Stimulated activated CD8-positive, alpha-beta memory T cell treated with anti-CD3 and anti-CD28 coated beads, Interleukin-4, amount 100 ng/mL, for 48 hours (primary cell): ENCODE measurements around the gene CDK5RAP3.
"Not testable (repeated sequence)": the region's sequence is repeated elsewhere in the genome, so short reads cannot be mapped to it uniquely, and the experiment has no call there.

Experiments used
- DNase-seq: peaks from one replicate; pipeline ENCODE4 v3.0.0-alpha.2; 2020

The CDK5RAP3 gene

GRCh38 chr17:47970725-47971499 lies at the start of gene CDK5RAP3:
Gene CDK5RAP3, plus strand, starts transcription at chr17:47971113. Its CDS starts 34 bp downstream, at chr17:47971147.
- peak; percentile 100 for DNase-seq

- no peak for DNase-seq
These were observed 45.9 kb upstream of the CDK5RAP3 start for GRCh38 chr17:47924785-47925677.

GRCh38 chr17:47925678-47925988 lies 45.3 kb upstream of the CDK5RAP3 start:
- no peak for DNase-seq

DNA sequence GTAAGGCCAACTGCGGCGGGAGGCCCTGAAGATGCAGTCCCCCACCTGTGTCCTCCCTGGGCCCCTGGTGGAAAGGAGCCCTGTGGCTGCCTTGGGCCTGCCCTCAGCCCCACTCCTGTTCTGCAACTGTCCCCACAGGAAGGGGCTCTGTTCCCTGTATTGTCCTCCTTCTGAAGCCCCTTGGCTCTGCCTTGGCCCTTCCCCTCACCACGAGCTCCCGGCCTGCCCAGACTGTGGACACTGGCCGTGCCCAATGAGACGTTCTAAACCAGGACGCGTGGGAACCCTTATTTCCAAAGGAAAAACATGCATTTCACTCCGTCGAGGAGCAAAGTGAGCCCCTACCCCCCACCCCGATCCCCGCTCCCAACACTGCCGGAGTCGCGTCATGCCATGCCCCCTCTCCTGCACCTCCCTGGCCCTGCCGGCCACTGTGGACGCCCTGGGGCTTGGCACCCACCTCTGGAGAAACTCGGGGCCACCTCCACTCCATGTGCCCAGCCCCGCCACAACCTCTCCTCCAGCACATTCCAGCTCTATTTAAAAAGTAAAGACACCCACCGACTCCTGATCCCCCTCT lies 43.0 kb upstream of the CDK5RAP3 start:
- DNase-seq: no peak

GRCh38 chr17:47928415-47928814 lies 42.5 kb upstream of the CDK5RAP3 start:
- no peak for DNase-seq

DNA sequence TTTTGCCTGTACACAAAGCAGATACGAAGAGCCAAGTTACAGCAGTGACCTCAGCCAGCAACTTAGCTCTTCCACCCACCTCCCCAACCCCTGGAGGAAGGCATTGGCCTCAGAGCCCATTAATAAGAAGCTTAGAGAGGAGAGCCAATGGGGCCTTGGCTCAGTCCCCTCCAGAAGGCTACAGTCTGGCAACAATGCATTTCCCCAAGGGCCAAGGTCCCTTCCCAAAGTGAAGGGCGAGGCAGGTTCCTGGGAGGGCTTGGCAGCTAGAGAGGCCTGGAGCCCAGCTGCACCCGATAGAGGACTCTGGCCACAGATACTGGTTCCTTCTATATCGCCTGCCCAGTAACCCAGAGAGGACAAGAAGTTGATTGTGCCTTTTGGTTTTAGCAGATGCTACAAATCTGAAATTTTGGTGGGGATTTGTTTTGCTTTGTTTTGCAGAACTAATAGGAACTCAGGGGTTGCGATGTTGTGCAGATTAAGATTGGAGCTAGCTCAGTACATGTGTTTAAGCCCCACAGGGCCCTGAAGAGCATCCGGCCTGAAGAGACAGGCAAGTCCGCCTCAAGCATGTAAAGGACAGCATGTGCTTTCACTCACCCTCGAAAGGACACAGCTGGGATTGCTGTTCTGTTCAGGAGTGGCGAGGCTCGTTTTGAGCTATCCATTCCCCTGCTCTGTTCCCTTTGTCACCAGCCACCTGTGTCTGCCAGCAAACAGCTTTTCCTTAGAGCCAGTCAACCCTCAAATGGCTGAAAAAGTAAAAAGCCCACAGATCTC lies 41.5 kb upstream of the CDK5RAP3 start:
- no peak for DNase-seq

DNA sequence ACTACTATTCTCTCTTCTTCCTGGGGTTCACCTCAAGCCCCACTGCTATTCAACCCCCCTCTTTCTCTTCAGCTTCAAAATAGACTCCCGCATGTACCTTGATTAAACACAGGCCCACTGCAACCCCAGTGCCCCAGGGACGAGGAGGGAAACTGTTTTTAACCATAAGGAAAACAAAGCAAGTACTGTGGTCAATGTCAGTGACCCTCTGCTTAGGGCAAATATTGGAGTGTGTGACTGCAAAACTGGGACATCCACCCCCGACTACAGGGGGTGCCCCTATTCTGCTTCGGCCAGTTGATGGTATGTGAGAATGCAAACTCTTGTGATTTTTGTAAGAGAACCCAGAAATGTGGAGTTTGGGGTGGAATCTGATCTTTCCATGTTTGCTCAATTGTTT lies 39.1 kb upstream of the CDK5RAP3 start:
- no peak for DNase-seq

- DNase-seq: no peak
These were observed 36.1 kb upstream of the CDK5RAP3 start for GRCh38 chr17:47934856-47935255.

DNA sequence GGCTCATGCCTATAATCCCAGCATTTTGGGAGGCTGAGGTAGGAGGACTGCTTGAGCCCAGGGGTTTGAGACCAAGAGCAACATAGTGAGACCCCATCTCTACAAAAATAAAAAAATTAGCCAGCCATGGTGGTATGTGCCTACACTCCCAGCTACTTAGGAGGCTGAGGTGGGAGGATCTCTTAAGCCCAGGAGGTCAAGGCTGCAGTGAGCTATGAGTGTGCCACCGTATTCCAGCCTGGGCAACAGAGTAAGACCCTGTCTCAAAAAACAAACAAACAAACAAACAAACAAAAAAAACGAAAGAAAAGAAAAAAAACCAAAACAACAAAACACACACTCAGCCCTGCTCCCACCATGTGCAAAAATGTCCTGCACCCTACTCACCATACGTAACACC lies 35.4 kb upstream of the CDK5RAP3 start:
- not testable (repeated sequence) for DNase-seq

DNA sequence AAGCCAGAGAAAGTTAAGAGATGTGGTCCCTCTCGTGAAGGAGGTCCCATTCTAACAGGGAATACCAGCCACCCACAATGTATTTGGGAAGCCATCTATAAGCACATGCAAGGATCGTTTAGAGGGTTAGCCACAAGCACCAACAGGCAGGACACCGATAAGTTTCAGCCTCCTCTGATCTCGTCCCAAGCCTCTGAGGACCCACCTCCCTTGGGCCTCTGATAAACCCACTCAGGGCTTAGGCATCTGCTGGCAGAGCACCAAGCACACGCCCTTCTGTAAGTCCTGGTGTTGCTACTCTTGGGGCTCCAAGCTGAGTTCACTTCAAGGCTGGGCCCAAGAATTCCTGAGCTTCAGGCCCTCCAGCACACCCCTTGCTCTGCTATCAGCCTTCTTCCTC lies 35.0 kb upstream of the CDK5RAP3 start:
- no peak for DNase-seq

DNA sequence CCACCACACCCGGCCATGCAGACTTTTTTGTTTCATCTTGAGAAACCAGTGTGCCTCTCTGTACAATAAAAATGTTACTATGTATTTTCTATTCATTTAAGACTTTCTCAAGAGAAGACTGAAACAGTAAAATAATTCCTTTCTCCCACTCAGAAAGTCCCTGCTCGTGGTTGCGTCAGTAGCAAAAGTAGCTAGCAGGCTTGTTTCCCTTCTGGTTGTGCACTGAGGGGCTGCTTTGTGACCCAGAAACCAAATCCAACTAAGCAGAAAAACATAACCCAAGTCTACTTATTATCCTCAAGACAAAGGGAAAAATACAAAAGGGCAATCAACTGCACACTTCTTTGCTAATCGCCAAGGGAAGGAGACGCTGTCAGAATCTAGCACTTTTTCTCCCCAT lies 33.0 kb upstream of the CDK5RAP3 start:
- no peak for DNase-seq

- DNase-seq: peak; percentile 96
These were observed 29.4 kb upstream of the CDK5RAP3 start, which contains the start of gene PNPO for GRCh38 chr17:47941246-47942095. Gene PNPO, plus strand, starts transcription at chr17:47941571. Its CDS starts 105 bp downstream, at chr17:47941676.

DNA sequence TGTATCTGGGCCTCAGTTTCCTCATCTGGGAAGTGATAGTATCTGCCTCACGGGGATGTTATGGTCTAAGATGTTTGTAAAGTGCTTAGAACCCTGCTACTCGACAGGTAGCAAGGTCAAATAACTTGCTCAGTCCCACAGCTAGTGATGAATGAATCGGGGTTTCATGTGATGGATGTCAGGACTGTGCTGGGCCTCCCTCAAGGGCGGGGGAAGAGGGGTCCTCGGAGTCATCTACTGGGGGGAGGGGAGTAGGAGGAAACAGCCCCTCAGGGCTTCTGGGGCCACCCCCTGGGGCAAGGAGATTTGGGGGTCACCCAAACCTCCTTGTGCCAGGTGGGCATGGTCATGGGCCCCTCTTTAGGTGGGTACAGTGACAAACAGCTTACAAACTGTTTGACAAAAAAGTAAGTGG lies 28.8 kb upstream of the CDK5RAP3 start:
- peak; percentile 42 for DNase-seq

DNA sequence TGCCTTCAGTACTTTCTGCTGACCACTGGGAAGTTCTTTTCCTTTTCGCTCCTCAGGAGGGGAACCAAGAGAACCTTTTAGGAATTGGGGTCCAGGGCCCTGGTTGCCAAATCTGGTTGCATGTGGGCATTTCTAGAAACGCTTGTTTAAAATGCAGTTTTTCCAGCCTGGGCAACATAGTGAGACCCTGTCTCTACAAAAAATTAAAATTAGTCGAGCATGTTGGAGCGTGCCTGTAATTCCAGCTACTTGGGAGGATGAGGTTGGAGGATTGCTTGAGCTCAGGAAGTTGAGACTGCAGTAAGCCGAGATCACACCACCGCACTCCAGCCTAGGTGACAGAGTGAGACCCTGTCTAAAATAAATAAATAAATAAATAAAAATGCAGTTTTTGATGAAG lies 28.3 kb upstream of the CDK5RAP3 start:
- no peak for DNase-seq

DNA sequence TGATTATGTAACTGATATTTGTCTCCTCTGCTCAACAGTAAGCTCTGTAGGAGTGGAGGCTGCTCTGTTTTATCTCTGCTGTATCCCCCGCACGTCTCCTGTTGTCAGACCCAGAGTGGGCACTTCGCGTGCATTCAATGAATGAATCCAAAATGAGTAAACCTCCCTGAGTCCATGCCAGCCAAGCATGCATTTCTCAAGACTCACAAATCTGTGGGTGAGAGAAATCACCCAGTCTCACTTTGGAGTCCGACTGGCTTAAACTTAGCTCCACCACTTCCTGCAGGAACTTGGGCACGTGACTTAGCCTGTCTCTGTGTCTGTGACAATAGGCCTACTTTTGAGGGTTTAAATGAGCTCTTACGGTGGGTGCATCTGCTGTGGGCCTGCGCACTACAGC lies 25.8 kb upstream of the CDK5RAP3 start:
- no peak for DNase-seq

DNA sequence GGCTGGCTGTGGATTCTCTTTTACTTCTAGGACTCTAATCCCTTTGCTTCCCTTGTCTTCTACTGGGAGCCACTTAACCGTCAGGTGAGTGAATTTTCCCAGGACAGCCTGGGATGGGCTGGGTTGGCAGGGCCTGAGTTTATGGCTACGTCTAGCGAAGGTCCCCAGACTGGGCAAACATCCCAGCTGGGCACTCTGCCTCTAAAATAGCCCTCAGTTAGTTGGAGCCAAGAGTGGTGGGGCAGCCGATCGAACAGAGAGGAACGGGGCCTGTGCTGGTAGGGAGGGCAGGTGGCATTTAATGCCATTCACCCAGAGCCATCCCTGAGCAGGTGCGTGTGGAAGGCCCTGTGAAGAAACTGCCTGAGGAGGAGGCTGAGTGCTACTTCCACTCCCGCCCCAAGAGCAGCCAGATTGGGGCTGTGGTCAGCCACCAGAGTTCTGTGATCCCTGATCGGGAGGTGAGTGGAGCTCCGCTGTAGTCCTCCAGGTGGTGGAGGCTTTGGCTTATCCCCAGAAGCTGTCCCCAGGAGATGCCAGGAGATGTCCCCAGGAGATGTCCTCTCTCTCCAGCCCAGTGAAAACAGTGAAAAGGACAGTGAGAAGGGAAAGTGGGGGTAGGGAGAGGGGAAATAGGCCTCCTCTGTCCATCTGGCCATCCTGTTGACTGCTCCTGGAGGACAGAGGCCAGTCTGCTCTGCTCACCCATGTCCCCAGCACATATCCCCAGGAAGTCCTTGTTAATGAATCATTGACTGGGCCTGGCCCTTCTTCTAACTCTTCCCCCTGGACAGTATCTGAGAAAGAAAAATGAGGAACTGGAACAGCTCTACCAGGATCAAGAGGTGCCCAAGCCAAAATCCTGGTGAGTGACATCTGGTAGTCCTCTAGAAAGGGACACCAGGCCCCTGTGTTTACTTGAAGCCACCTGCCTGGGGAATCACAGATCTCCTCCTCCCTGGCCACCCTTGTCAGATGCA lies 25.1 kb upstream of the CDK5RAP3 start:
- DNase-seq: no peak

GRCh38 chr17:47946516-47946915 lies 24.4 kb upstream of the CDK5RAP3 start:
- DNase-seq: no peak

DNA sequence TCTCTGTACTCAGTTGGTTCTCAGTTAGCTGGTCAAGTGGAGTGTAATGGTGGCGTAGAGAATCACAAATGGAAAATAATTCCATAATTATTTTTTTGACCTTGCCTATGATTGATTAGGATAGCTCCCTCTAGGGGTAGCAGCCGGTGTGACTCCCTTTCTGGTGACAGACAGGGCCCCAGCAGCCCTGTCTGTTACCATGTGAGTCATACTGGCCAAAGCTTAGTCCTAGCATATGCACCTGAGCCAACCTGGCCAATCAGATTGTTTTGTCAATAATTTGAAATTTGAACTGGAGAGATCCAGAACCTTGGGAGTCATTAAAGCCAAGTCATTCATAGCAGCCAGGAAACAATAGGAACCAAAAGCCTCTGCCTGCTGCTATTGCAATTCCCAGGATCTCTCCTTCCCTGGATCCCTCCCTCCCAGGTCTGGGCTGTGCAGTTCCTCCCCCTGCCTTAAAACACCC lies 23.9 kb upstream of the CDK5RAP3 start:
- peak; percentile 88 for DNase-seq

GRCh38 chr17:47948706-47949196 lies 22.2 kb upstream of the CDK5RAP3 start:
- no peak for DNase-seq

- DNase-seq: peak; percentile 94
These were observed 21.6 kb upstream of the CDK5RAP3 start for GRCh38 chr17:47949197-47949759.
